HG02973 (cell line): Measurements from ENCODE around the gene FAM184B.

ENCODE experiments used
- ATAC-seq: cut with Tn5 transposase; IDR thresholded peaks from one replicate; pipeline ENCODE4 v1.9.1; 2021; ENCODE audit warnings: moderate library complexity; ENCODE audit not compliant: unreplicated experiment

The FAM184B gene

DNA sequence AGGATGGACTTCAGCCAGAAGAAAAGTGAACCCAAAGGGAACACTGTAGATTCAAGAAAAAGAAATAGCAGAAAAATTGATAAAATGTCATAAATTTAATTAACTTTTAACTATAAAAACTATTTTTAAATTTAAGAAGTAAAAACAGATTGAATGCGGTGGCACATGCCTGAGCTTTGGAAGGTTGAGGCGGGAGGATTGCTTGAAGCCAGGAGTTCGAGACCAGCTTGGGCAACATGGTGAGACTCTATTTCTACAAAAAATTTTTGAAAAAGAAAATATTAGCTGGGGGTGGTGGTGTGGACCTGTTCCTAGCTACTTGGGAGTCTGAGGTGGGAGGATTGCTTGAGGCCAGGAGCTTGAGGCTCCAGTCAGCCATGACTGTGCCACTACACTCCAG lies 3.0 kb downstream of the FAM184B start:
- no peak for ATAC-seq

DNA sequence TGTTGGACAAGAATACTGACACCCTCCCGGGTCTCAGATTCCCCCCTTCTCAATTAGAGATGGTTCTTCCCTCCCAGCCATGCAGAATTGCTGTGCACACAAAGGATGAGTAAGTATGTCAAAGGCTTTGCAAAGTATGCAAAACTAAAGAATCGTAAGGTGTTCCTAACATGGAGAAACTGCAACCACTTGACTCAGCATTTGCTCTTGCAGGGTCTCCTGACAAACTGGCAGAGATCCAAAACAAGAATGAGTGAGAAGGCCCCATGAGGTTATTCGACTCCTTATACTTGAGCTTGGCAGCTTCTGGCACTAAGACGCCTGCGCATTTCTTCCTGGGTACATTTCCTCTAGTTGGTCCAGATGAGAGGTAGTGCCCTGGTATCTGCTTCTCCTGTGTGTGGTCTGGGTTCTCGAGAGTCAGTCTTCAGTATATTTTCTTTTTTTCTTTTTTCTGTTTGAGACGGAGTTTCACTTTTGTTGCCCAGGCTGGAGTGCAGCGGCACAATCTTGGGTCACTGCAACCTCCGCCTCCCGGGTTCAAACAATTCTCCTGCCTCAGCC lies 8.2 kb downstream of the FAM184B start:
- no peak for ATAC-seq

DNA sequence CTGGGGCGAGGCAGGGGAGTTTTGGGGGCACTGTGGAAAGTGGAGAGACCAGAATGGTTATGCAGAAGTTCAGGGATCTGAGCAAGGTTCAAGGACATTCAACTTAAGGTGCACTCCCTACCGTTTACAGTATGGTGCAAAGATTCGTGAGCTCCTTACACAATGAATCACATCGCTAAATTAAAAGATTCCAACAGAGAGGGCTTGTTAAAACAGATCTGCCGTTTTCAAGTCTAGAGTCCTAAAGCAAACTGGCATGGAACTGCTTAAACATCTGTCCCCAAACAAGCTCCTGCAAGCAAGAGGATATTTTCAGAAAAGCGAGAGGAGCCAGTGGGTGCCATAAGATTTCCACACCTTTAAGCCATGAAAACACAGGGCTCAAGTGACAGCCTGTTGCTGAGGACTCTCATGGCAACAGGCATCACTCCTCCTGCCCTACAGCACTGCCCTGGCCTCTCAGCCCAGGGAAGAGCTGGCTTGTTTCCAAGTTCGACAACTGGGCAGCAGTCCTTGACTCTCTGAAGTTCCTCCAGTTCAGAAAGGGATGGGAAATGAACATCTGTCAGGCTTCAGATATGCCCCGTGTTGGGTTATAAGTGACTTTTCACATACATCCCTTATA lies 10.0 kb downstream of the FAM184B start:
- no peak for ATAC-seq

DNA sequence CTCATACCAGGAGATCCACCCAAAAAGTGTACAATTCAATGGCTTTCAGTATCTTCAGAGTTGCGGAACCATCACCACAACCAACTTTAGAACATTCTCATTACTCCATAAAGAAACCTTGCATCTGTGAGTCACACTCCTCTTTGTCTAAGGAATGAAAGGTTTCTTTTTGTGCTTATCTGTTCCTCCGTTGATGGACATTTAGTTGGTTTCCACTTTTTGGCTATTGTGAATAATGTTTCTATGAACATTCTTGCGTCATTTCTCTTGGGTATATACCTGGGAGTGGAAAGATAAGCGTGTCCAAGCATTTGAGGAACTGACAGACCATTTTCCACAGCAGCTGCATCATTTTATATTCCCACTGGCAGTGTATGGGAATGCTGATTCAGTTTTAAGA lies 10.6 kb downstream of the FAM184B start:
- ATAC-seq: no peak

DNA sequence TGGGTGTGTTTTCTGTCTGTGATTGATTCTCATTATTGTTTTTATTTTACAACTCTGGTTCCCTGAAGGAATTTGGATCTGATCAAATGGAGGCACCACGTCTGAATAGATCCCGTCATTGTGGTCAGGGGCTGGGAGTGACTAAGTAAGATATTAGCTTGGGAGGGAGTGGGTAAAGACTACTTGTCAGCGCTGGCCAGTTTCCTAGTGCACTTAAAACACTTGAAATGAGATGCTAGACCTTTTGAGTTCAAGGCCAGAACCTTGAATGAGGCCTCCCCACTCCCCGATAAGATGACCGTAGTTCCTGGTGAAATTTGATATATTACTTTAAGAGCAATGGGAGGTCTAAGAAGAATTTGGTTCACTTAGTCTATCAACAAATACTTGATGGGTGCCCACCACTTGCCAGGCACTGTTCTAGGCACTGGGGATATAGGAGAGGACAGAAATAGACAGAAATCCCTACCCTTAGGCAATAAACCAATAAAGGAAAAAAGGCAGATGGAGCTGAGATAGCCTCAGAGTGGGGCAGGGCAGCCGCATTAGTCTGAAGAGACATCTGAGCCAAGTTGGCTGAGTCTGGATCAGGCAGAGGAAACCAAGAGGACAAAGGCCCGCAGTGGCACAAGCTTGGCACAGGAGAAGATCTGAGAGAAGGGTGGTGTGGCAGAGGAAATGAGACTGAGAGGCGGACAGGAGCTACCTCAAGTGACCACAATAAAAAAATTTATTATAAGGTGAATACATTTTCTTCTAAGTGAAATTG lies 11.8 kb downstream of the FAM184B start:
- ATAC-seq: no peak

DNA sequence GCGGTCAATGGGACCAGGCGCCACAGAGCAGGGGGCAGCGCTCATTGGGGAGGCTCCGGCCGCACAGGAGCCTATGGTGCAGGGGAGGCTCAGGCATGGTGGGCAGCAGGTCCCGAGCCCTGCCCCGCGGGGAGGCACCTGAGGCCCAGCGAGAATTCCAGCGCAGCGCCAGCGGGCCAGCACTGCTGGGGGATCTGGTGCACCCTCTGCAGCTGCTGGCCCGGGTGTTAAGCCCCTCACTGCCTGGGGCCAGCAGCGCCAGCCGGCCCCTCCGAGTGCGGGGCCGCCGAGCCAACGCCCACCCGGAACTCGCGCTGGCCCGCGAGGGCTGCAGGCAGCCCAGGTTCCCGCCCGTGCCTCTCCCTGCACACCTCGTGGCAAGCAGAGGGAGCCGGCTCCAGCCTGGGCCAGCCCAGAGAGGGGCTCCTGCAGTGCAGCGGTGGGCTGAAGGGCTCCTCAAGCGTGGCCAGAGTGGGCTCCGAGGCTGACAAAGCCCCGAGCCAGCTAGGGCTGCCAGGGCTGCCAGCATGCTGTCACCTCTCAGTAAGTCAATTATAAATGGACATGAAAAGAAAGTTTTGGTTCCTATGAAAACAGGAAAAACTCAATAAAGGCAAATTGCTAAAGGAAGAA lies 14.5 kb downstream of the FAM184B start:
- no peak for ATAC-seq

DNA sequence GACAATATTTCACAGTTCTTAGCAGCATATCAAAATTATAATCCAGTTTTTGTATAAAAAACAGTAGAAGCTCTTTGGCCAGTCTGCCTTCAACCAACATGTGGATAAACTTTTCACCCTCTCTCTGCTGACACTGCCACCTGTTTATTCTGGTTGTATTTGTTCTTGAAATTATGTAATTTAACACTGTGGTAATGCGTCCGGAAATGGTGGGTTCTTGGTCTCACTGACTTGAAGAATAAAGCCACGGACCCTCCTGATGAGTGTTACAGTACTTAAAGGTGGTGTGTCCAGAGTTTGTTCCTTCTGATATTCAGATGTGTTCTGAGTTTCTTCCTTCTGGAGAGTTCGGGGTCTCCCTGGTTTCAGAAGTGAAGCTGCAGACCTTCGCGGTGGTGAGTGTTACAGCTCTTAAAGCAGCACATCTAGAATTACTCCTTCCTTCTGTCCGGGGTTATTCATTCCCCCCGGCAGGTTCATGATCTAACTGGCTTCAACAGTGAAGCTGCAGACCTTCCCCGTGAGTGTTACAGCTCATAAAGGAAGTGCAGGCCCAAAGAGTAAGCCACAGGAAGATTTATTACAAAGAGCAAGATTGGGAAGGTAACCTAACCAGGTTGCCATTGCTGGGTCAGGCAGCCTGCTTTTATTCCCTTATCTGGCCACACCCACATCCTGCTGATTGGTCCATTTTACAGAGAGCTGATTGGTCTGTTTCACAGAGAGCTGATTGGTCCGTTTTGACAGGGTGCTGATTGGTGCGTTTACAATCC lies 15.7 kb downstream of the FAM184B start:
- no peak for ATAC-seq

DNA sequence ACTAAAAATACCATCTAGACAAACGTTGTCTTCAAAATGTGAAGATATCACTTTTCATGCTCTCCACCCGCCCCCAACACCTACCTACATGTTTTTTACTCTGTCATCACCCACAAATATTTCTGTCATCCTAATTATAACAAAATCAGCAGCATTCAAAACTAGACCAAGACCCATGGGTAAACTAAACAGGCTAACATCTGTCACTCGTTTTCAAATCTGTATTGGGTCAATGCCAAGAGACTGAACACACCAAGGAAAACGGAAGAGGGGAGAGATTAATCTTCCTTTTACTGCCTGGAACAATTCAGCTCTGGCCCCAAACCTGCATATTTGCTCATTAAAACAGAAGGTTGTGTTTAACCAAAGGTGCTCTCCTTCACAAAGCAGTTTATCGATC lies 17.5 kb downstream of the FAM184B start:
- ATAC-seq: no peak

DNA sequence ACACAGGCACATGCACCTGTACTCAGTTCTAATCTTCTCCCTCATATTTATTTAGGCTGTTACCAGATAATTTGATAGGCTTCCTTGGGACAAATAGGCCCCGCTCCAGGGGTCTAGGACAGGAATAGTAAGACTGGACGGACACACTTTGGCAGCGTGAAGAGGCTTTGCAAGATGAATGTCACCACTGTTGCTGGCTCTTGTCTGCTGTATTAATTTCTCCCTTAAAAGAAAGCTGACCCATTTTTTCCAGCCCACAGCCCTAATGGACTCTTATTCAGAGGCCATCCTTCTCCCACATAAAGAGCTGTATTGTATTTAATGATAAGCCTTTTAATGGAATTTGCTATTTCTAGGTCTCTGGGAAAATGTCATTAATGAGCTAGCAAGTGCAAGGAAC lies 18.0 kb downstream of the FAM184B start:
- ATAC-seq: no peak

DNA sequence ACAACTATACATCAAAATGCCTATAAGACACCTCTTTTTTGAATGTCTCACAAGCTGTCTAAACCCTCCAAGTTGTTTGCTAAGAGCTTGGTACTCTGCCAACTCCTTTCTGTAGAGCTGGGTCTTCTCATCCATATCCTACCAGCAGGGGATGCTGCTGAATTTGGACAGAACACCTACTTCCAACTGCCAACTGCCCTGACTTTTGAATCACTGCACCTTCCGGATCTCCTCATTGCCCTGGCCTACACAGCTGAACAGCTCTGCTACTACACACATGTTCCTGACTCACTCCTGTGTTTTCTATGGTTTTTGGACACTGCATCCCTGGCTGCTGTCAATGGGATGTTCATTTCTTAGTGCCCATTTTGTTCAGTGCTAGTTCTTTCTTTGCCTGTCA lies 18.7 kb downstream of the FAM184B start:
- no peak for ATAC-seq

DNA sequence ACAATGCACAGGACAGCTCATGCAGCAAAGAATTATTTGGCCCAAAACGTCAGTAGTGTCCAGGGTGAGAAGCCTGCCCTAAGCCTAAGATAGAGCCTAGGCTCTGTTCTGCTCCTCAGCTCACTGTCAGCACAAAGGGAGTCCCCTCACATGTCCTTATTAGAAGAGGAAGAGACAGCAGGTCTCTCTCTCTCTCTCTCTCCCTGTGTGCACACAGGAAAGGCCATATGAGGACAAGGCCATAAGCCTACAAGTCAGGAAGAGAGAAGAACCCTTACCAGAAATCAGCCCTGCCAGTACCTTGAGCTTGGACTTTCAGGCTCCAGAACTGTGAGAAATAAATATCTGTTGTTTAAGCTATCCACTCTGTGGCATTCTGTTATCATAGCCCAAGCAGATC lies 20.4 kb downstream of the FAM184B start:
- ATAC-seq: no peak

DNA sequence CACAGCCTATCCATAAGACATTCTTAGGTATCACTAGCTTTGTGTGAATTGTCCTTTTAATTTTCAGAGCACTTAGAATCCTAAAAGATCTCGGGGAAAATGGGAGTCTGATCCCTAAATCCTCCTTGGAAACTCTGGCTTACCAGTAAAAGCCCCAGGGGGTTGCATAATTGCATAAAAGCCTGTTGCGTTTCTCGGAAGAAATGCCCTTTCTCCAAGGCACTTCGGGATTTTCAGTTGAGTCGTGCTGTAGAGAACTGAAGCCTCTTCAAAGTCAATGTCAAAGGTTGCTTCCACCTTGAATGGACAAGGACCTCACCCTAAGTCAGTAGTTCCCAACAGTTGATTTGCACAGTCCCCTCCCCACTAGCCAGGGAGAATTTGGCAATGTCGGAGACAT lies 20.8 kb downstream of the FAM184B start:
- no peak for ATAC-seq

DNA sequence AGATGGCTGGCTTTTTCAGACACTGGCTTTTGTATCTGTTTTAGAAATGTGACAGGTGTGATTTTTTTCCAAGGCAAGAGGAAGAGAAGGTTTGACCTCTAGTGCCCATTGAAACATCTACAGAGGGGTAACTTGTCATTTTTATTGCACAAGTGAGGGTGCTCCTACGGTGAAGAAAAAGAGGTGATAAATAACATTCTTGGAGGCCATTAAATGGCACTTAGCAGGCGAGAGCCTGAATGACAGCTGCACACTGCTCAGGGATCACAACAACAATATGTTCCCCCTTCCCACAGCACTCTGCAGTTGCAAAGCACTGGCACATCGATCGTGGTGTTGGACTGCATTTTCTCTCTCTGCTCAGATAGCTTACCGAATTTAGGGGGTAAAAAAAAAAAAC lies 22.9 kb downstream of the FAM184B start:
- ATAC-seq: no peak

DNA sequence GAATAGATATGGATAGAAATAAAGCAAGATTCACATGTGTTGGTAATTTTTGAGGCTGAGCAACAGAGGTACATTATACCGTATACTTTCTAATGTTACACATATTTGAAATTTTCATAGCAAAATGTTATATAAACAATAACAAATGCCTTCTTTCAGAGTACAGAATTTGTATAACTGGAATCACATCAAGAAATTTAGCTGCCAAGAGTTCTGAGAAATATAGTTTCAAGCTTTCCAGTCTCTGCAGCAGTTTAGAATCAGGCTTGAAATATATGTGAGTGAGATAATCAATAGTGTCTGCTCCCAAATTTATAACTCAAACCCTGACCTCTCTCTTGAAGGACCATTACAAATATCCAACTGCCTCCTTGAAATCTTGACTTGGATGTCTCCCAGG lies 23.8 kb downstream of the FAM184B start:
- ATAC-seq: no peak

DNA sequence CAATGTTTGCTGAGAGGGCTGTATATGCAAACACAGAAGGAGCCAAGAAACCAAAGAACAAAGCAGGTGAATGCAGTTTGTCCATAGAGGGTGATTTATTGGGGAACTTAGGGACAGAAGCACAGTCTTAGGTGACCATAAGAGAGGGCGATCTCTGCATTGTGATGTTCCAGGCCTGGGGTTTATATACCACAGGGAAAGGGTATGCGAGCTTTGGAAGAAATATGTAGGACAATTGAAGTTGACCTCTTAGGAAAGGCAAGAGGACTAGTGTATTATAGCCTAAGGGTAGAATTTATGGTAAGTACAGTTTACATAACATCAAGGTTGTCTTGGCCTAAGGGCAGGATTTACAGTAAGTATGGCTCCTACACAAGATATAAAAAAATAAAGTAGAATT lies 27.8 kb downstream of the FAM184B start:
- no peak for ATAC-seq

DNA sequence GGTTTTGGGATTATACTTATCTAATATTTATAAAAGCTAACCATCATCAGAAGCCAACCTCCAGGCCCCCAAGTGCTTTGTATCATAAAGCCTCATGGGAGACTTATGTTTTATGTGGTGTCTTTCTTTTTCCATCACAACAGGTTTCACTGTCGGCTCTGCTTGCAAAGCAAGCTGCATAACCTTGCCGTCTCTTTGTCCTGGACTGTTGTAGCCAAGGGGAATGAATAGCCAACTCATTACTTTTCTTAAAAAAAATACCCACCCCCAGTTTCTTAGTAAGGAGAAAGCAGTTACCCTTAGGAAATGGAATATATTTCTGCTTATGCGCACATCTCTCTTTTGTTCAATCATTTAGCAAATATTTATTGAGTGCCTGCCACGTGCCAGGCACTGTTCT lies 40.7 kb downstream of the FAM184B start:
- ATAC-seq: no peak

DNA sequence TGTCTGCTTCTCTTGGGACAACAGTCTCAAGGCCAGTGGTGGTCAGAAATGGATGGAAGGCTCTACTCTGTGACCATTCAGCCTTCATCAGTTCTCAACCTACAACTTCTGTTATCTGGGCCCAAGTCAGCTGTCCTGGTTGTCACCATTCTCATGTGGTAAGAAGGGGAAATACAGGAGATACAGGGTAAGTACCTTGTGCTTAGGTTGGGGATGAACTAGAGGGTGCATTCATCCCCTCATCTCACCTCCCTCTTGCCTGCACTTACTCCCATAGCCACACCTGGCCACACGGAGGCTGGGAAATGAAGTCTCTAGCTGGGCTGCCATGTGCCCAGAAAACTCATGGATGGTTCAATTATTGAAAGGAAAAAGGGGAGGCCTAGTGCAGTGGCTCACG lies 44.9 kb downstream of the FAM184B start:
- ATAC-seq: no peak

DNA sequence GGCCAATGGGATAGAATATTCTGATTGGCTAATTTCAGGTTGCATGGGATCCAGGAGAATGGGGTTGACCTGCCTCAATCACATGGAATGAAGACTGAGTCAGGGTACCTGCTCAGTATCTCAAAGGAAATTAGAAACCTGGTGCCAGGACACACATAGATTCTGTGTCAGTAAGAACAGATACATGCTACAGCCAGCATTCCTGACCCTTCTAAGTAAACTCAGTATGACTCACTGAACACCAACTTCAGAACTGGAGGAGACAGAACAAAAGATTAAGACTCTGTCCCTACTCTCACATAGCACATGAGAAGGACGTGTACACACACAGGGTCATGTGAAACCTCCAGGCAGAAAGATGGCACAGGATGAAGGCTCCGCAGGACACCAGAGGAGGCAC lies 54.5 kb downstream of the FAM184B start:
- ATAC-seq: no peak

DNA sequence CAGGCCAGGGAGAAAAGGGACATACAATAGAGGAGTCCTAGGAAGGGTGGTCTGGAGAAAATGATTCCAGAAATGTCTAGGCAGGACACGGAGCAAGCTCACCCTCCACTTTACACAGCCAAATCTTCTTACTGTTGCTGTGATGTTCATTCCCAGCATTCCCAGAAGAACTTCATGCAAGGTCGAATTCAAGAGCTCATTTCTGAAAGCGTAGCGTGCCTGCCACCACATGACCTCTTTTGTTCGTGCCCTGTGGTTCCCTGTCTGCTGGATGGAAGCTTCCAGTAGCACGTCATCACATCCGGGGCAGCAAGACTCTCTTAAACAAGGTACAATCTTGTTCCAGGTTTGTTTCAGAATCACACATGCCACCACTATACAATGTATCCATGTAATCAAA lies 57.8 kb downstream of the FAM184B start:
- ATAC-seq: no peak

DNA sequence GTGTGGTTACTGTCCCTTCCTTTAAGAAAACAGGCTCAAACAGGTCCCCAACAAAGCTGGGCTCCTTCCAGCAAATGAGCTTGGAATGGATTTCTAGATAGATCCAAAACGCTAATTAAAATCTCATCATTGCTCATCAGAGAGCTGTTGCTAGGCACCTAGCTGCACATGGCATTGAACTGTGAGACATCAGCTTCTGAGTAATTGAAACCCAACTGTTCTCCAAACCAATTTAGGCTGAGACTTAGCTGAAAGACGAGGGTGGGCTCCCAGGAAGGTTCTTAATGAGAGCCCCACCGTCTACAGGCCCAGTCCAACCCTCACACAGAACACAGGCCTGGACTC lies 59.1 kb downstream of the FAM184B start:
- ATAC-seq: no peak
